Endodermal cell (in vitro differentiated cells): ENCODE data around the gene CD83. TPM values are rescaled to one million over a fixed set of nuclear protein-coding genes. Genes with fewer than 3 reads are reported as not detected.
A peak's percentile ranks its signal among the peaks of the same experiment; 100 is the strongest.

Experiments
- DNase-seq: peaks from one replicate; pipeline ENCODE4 v3.0.0-alpha.2; 2017
- H3K27ac ChIP-seq: 2 replicates; pipeline ENCODE4 v1.5.1; 2013; ENCODE audit warnings: mild to moderate bottlenecking, low read depth, low read length, moderate library complexity
- H3K27me3 ChIP-seq: 2 replicates; pipeline ENCODE4 v1.6.1; 2013; ENCODE audit warnings: mild to moderate bottlenecking, low read length, moderate library complexity; ENCODE audit not compliant: insufficient read depth, control insufficient read depth, poor library complexity, severe bottlenecking
- H3K36me3 ChIP-seq: 2 replicates; pipeline ENCODE4 v1.7.0; 2013; ENCODE audit warnings: mild to moderate bottlenecking, low read length, moderate library complexity; ENCODE audit not compliant: control insufficient read depth, insufficient read depth
- H3K4me1 ChIP-seq: one replicate; pipeline ENCODE4 v1.7.0; 2013; ENCODE audit warnings: low read length; ENCODE audit not compliant: control insufficient read depth, insufficient read depth
- H3K4me3 ChIP-seq: 2 replicates; pipeline ENCODE4 v1.5.1; 2013; ENCODE audit warnings: mild to moderate bottlenecking, low read length, moderate library complexity
- H3K9ac ChIP-seq: 2 replicates; pipeline ENCODE4 v1.6.1; 2013; ENCODE audit warnings: mild to moderate bottlenecking, low read length, moderate library complexity; ENCODE audit not compliant: poor library complexity, severe bottlenecking; ENCODE audit errors: extremely low read depth
- H3K9me3 ChIP-seq: 2 replicates; pipeline ENCODE4 v1.6.1; 2013; ENCODE audit warnings: mild to moderate bottlenecking, low read length, moderate library complexity; ENCODE audit not compliant: control insufficient read depth
- H3K27ac Mint-ChIP-seq: 2 replicates; pipeline ENCODE4 v1.8.0; 2020; ENCODE audit warnings: mixed read lengths
- H3K27me3 Mint-ChIP-seq: 2 replicates; pipeline ENCODE4 v1.8.0; 2021; ENCODE audit warnings: mild to moderate bottlenecking, mixed read lengths; ENCODE audit not compliant: insufficient read depth
- H3K36me3 Mint-ChIP-seq: 2 replicates; pipeline ENCODE4 v1.8.0; 2020; ENCODE audit warnings: low read depth, mixed read lengths
- H3K4me1 Mint-ChIP-seq: 2 replicates; pipeline ENCODE4 v1.8.0; 2020; ENCODE audit warnings: mixed read lengths
- H3K4me3 Mint-ChIP-seq: 2 replicates; pipeline ENCODE4 v1.8.0; 2020; ENCODE audit warnings: mild to moderate bottlenecking, moderate library complexity, mixed read lengths
- H3K9me3 Mint-ChIP-seq: 2 replicates; pipeline ENCODE4 v1.8.0; 2020; ENCODE audit warnings: mild to moderate bottlenecking, mixed read lengths
- WGBS, 2 experiments: methylation state at CpG; one replicate each; pipeline versions ENCODE4 v1.1.5 to v1.1.7; 2013; ENCODE audit warnings: missing lambda C conversion rate in 2 of 2, mixed read lengths in 1 of 2; ENCODE audit not compliant: insufficient coverage in 1 of 2, insufficient read length in 1 of 2; 5-methylcytosine and 5-hydroxymethylcytosine counted together
- total RNA-seq, 2 donors: library from RNA; stranded (reverse); fragmentation: NEBNext Ultra II Directional in 1 of 2; extraction: Animal tissue kit (Norgen Biotek cat#: 25700) in 1 of 2; gene quantifications; 2 replicates in 1 of 2; 3 replicates in 1 of 2; pipeline ENCODE4 v1.2.1, GENCODE V29; 2021
- TF ChIP-seq, protein P1 (sequence below): fragments of 200-600 bp; sonication (generic); conservative IDR thresholded peaks from 2 replicates; pipeline ENCODE4 v1.5.0; 2021; ENCODE audit warnings: antibody characterized with exemption, mild to moderate bottlenecking

CD83 gene
- total RNA-seq, 2 donors from 2014 or later: 2.8 to 7.0 TPM

DNA sequence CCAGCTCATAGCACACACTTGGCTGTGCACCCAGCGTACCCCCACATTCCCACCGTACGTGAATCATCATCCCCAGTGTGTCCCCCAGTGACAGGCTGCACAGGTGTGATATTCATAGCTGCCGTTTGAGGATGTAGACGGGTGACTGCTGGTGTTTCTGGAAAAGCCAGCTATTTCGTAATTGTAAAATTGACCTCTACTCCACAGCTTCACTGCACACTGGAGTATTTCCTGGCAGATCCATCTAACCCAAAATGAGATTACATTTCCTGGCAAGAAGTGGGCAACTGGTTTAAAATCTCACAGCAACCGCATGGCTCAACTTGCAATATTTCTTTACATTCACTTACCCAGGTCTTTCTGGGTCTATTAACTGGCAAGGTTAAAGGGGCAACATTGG lies 30.3 kb downstream of the CD83 start:
- Mint-ChIP-seq H3K9me3 (no peaks in the 10 kb centered on the region), H3K27ac (no peak overlapping the region), H3K27me3 (peaks cover 7% of the 10 kb centered on the region), H3K4me3 (no peak overlapping the region), H3K4me1 (peaks cover 10% of the 10 kb centered on the region), H3K36me3 (no peaks in the 10 kb centered on the region)
- DNase-seq: no peak
- Histone ChIP-seq H3K9me3 (no peaks in the 10 kb centered on the region), H3K4me1 (no peaks in the 10 kb centered on the region), H3K27ac (no peak overlapping the region), H3K4me3 (no peak overlapping the region), H3K9ac (no peak overlapping the region), H3K27me3 (no peaks in the 10 kb centered on the region), H3K36me3 (no peaks in the 10 kb centered on the region)
- 90 to 100% methylated on average over 7 of the region's 7 CpGs for WGBS, 2 experiments
- TF ChIP-seq, protein P1, sequence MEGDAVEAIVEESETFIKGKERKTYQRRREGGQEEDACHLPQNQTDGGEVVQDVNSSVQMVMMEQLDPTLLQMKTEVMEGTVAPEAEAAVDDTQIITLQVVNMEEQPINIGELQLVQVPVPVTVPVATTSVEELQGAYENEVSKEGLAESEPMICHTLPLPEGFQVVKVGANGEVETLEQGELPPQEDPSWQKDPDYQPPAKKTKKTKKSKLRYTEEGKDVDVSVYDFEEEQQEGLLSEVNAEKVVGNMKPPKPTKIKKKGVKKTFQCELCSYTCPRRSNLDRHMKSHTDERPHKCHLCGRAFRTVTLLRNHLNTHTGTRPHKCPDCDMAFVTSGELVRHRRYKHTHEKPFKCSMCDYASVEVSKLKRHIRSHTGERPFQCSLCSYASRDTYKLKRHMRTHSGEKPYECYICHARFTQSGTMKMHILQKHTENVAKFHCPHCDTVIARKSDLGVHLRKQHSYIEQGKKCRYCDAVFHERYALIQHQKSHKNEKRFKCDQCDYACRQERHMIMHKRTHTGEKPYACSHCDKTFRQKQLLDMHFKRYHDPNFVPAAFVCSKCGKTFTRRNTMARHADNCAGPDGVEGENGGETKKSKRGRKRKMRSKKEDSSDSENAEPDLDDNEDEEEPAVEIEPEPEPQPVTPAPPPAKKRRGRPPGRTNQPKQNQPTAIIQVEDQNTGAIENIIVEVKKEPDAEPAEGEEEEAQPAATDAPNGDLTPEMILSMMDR: no peak

DNA sequence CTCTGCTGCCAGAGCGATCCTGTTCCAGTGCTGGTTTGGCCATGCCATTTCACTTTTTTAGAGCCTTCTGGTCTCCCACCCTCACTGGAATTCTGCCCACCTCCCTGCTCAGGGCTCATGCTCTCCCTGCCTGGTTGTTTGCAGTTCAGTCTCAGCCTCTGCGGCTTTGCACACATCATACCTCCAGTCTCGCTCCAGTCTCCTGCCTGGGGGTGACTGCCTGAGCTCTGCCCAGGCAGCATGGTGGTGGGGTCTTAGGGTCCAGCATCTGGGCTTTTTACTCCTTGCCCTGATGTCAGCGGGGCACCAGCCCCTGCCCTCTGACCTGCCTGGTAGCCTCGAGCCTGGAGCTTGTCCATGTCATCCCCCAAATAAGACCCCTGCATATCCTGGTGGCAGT lies 30.9 kb downstream of the CD83 start:
- no peak overlapping the region for H3K27ac Mint-ChIP-seq
- H3K36me3 ChIP-seq: no peaks in the 10 kb centered on the region
- no peaks in the 10 kb centered on the region for H3K9me3 Mint-ChIP-seq
- DNase-seq: no peak
- H3K4me1 ChIP-seq: no peaks in the 10 kb centered on the region
- peaks cover 10% of the 10 kb centered on the region for H3K4me1 Mint-ChIP-seq
- WGBS, 2 experiments: 90 to 95% methylated on average over 3 to 5 of the region's 5 CpGs
- no peaks in the 10 kb centered on the region for H3K36me3 Mint-ChIP-seq
- TF ChIP-seq, protein P1: no peak
- H3K27me3 ChIP-seq: no peaks in the 10 kb centered on the region
- H3K27me3 Mint-ChIP-seq: peaks cover 7% of the 10 kb centered on the region
- no peak overlapping the region for H3K4me3 Mint-ChIP-seq
- H3K9ac ChIP-seq: no peak overlapping the region
- no peak overlapping the region for H3K27ac ChIP-seq
- H3K9me3 ChIP-seq: no peaks in the 10 kb centered on the region
- no peak overlapping the region for H3K4me3 ChIP-seq

DNA sequence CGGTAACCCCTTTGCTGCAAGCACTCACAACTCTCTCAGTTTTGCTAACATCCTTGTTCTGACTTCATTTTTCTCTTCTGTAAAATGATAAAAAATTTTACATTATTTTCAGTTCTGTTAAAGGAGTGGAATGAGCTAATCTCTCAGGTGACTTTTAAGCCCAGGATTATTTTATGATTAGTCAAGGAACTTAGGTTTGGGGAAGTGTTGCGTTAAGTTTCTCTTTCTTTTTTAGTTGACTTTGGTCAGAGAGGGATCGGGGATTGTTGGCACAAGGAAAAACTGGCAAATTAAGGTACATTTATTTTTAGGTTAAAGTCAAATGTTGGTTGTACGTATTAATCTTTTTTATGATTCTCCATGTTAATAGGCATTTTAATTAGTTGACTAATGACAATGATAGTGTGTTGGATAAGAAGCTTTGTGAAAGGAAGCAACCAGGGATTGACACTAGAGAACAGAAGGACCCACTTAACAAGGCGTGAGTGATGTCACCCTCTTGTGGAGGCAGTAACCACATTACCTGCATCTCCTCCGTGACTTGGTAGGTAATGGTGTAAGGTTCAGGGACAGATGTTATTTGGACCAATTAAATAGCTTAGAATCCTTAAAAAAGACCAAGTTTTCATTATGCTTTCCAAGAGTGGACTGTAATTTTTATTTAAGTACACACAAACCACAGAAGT lies 31.6 kb downstream of the CD83 start:
- Histone ChIP-seq H3K4me1 (no peaks in the 10 kb centered on the region), H3K9me3 (no peaks in the 10 kb centered on the region), H3K27ac (no peak overlapping the region), H3K9ac (no peak overlapping the region), H3K4me3 (no peak overlapping the region), H3K36me3 (no peaks in the 10 kb centered on the region), H3K27me3 (no peaks in the 10 kb centered on the region)
- WGBS, 2 experiments: 92 to 96% methylated on average over 2 to 6 of the region's 6 CpGs
- Mint-ChIP-seq H3K9me3 (no peaks in the 10 kb centered on the region), H3K36me3 (no peaks in the 10 kb centered on the region), H3K4me1 (peaks cover 10% of the 10 kb centered on the region), H3K27me3 (peaks cover 7% of the 10 kb centered on the region), H3K4me3 (no peak overlapping the region), H3K27ac (no peak overlapping the region)
- DNase-seq: no peak
- TF ChIP-seq, protein P1: peak; percentile 30
